NCI-H2171 (cell line): ENCODE measurements around the gene LIFR.

ENCODE experiments used
- DNase-seq: peaks from one replicate; lab custom pipeline; 2025; lab: John Stamatoyannopoulos, UW

Gene LIFR

DNA sequence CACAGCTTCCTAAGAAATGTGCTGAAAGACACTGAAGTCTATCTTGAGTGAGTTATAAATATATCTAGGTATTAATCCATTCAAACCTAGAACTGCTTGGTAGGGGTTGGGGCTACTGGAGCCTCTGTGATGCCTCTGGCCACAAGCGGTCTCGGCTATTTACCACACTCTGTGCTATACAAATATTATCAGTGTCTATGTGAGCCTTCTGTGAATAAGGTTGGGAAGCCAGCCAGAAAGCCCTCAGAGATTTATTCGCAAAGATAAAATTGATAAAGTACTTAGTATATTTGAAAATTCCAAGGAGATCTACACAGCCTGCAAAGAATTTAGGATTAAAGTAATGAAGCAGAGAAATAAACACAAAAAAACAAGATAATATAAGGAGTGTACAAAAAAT, 41.4 kb downstream of the LIFR start:
- DNase-seq = no peak

DNA sequence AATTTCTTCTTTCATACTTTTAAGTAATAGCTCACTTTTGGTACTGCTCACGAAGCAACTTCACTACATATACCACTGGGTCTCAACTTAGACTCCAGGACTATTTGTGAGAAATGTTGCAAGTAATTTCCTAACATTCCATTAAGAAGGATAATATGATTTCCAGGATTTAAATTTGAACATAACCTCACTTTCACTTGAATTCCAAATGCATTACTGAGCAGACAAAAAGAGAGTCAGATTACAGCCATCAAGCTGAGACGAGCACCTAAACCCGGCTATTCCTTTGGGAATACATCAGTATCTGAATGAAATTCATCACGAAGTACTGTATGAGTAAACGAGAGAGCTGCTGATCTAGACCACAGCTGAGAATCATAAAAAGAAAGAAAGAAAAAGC, 47.3 kb downstream of the LIFR start:
- DNase-seq = peak; percentile 64

DNA sequence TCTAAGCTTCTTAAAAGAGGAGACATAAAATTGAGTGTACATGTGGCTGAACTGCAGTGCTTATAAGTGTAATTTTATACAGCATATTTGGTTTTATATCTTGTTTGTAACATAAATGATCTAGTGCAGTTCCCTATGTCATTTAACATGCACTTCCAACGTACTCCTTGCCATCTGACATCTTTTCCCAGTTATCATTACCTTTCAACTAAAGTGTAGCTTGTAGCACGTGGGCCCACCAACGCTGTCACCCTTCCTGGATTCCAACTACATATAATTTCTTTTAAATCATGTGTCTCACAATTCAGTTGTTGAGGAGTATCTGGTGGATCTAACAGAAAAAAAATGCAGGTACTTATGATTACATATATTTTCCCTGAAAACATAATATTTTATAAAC, 50.1 kb downstream of the LIFR start:
- no peak for DNase-seq

DNA sequence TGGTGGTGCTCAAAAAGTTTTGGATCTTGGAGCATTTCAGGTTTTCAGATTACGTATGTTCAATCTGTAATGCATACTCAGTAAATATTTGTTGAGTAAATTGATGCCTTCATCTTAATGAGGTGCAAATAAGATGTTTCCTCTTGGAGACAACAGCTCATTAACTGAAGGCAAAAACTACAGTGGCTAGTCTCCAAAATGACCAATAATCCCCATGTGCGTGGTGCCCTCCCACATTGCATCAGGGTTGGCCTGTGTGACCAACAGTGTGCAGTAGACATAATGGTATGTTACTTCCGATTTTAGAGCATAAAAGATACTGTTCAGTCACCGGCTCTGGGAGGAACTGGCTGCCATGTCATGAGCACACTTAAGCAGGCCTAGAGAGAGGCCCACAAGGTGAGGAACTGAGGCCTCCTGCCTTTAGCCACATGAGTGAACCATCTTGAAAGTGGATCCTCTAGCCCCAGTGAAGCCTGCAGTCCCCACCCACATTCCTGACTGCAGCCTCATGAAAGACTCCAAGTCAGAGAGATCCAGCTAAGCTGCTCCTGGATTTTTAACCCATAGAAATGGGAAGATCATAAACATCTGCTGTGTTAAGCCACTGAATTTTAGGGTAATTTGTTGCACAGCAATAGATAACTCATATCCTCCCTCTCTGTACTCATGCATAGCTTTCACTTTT, 55.7 kb downstream of the LIFR start:
- DNase-seq = no peak

DNA sequence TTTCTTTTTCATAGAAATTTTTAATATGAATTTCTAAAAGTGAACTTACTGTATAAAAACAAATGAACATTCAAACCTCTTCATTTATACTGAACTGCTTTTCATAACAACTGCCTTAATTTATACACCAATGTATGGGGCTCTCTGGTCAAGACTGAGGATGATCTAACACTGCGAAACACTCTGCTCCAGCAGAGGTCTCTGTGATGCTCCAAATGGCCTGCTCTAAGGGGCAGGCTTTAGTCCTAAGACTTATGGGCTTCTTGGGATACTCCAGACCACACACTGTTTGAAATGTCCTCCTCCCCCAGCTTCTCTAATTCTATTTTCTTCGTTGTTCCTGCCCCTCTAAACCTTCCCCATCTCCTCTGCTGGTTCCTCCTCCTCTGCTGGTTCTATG, 58.5 kb downstream of the LIFR start:
- DNase-seq = no peak

DNA sequence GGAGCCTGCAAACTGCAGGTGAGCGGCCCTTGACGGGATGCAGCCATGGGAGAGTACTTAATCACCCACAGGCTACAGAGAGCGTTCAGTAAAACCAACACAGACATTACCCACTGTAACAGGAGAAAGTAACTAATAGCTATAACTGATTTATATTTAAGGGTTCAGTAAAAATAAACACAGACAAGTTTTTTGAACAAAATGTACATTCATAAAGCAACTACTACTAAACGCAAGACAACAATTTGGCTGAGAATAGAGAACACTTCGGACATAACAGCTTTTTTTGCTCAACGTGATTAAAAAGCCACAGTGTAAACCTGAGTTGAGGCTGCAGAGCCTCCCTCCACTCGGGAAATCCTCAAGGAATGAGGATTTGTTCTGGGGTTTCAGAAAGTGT, 61.7 kb downstream of the LIFR start:
- no peak for DNase-seq

DNA sequence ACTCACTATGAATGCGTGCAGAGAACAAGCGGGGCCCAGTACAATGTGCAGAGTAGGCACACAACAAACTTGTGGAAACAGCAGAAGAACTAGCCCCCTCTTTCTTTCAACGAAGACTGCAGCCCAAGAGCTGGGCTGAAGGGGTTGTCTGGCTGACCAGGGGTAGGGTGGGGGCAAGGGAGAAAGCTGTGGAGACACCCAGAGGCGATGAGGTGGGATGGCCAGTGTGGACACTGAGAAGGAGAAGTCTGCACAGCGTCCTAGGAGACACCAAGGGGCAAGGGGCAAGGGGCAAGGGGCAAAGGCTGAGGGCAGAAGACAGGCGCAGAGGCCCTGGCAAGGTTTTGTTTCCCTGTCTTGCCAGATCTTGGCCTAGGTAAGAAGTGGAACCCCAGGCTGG, 62.3 kb downstream of the LIFR start:
- no peak for DNase-seq

DNA sequence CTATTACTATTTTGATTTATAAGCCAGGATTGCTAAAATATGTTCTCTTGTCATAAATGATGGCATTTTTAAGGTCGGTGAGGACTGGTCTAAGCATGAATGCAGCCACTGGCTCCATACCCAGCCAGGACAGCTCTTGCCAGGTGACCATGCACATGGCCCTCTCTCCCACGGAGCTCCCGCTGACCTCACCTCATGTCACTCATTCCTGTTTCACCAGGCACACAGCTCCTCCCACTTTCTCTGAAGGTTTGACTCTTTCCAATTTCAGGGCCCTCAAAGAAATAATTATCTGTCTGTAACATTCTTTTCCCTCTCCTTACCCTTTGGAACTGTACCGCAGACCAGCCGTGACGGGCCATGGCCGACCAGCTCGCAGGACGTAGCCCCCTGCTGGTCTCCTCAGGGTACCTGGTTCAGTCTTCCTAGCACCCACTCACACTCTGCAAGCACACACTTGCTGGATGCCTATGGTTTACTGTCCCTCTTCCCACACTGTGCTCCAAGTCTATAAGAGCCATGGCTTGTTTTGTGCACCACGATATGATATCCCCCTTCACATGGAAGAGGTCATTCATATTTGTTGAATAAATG, 72.5 kb downstream of the LIFR start:
- no peak for DNase-seq

DNA sequence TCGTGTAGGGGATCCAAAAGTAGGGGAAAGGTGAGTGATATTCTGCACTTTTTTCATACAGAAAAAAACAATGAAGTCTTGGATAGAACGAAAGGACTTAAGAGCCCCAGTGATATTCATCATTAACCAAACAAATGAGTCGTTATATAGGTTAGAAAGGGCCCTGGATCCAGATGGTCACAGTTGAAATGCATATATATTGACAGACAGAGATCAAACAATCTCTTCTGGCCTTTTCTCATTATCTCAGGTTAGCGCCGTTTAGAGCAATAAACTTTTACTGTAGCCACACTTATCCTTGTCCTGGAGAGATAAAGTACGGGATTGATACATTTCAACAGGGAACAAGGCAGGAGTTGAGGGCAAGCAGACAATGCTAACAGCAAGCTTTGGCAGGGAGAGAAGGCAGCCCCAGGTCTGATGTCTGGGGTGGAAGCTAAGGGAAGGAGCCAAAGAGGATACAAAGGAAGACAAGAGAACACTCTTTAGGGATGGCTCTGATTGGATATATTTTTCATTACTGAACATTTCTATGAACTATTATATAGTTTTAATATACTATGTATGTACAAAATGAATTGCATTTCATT, 77.0 kb downstream of the LIFR start:
- no peak for DNase-seq

DNA sequence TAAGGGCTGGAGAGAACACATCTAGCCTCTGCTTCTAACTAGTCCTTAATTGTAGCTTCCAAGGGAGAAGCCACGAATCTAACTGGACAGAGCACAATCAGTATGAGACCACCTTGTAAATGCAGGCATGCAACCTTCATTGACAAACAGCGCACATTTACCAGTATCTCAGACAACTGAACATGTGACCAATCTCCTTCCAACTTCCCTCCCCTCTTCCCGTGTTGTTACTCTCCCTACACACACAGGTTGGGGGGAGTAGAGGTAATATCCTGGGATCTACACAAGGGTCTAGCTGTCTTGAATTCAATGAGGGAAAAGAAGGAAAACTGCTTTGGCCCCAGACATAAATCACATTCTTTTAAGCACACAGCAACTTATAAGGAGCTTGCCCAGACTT, 77.6 kb downstream of the LIFR start:
- no peak for DNase-seq

DNA sequence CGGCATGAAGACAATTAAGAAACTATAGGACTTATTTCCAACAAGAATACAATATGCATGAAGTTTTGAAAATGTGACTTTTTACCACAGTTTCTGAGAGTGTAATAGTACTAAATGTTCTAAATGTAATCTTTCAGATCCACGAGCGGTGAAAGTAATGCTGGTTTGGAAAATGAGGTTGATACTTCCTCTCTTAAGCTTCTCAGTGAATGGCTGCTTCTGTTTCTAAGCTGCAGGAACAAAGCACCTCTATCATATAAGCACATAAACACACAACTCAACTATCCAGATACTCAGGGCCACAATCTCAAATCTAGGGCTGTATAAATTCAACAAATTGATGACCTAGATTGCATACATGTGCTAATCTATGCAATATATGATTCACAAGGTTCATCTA, 78.3 kb downstream of the LIFR start:
- no peak for DNase-seq

DNA sequence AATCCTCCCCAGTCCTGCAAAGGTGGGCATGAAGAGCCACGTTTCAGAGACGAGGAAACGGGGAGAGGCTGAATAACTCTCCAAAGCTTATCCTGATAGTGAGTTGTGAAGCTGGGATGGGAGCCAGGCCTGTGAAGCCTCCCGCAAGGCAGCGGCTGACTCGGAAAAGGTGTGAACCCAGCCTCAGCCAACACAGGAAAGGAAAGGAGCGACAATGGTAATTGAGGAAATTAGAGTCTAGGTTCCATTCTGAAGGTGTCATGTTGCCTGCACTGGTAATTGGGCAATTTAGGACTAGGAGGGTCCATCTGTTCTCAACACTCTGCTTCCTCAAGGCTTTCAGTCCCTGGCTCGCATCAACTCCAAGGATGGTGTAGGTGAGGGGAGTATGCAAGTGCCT, 83.4 kb downstream of the LIFR start:
- peak; percentile 91 for DNase-seq

DNA sequence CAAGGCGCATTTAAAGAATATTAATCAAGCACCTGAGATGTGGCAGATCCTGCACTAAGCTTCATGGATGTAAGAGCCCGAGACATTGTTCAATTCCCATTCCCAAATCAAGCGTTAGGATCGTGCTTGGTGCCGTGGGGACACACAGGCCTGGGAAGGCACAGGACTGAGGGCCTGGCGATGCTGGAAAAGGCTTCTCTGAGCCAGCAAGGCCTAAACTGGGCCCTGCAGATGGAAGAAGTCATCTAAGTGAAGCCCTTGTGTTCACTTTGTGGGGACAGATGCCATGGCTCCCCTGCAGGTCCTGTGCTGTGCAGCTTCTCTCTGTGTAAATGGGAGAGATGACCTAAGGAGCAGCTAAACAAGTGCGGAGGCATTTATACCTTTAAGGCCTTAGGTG, 83.9 kb downstream of the LIFR start:
- no peak for DNase-seq

DNA sequence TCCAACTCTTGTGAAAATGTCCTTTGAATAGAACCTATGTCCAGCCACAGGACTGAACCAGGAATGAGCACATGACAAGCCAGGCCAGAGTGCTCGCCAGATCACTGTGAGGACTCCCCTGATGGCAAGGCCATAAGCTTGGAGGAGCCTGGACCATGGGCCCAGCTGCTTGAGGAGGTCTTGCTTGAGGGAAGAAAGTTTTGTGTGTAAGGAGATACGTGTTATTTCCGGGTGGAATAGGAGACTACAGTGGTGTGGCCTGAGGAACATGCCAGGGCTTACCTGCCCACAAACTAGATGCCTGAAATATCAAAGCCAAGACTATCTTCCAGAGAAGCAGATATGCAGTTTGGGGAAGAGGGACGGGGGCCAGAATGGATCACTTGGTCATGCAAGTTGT, 84.7 kb downstream of the LIFR start:
- no peak for DNase-seq

DNA sequence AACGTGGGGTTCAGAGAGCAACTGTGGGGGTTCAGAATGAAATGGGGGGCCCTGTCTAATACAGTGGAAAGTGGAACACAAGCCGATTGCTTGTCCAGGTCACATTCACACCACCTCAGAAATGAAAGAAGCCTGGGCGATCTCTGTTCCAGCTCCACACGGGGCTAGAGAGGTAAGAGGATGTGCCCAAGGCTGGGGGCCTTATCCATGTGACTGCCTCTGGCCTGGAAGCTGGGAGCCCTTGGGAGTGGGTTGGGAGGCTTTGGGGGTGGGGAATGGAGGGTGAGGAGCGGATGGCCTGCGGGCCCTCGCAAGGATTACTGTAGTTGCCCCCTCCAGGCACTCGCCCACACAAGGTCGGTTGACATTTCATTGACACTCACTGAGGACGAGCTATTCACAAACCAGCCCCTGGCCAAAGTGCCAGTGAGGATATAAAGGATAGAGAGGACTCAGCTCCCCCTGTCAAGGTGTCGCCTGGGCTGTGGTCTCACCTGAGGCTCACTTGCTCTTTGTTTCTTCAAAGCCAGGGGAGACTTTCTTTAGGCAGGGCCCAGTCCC, 86.7 kb downstream of the LIFR start:
- no peak for DNase-seq

DNA sequence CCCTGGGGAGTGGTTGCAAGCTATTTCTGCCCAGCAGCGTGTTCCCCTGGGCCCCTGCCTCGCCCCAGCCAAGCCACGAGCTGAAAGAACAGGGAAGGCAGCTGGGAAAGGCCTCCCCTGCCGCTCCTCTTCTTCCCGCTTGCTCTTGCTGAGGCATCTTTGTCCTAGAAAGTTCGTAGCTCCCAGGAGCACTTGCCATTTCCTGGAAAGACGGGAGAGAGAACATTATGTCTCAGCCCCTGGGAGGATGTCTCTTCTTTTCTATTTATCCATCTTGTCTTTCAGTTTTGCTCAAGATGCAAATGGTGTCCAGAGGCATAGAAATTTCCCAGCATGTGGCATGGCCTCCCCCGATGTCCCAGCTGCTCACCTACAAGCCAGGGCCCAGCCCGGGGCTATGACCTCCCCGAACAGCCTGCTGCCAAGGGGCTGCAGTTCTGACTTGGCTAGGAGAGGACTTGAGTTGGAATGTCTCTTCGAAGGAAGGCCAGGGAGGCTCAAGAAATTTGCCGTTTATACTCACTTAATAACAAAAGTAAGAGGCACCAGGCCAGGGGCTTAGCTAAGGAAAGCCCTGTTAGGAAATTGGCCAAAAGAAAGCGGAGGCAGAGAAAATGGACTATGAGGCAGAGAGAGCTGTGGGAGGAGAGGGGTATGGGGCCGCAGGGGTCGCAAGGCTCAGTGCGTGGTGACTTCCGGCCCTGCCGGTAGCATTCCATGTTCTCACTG, 87.3 kb downstream of the LIFR start:
- no peak for DNase-seq

DNA sequence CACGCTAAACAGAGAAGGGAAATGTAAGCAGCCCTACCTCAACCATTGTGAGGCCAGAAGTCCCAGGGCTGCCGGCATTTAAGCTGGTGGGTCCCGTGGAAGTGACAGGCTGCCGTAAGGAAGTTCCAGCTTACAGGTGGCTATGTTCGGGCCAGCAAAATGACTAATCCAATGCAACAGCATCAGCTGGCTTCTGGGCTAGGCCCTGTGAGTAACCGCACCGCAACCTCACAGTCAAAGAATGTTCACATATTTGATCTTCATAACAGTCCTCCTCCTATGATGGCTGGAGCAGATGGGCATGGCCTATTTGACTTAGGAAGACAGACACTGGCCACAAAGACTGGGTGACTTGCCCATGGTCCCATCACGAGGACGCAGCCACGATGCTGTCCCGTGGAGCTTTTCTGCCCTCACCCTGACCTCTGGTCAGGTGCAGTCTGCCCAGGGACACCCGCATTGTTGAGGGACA, 88.2 kb downstream of the LIFR start:
- no peak for DNase-seq

DNA sequence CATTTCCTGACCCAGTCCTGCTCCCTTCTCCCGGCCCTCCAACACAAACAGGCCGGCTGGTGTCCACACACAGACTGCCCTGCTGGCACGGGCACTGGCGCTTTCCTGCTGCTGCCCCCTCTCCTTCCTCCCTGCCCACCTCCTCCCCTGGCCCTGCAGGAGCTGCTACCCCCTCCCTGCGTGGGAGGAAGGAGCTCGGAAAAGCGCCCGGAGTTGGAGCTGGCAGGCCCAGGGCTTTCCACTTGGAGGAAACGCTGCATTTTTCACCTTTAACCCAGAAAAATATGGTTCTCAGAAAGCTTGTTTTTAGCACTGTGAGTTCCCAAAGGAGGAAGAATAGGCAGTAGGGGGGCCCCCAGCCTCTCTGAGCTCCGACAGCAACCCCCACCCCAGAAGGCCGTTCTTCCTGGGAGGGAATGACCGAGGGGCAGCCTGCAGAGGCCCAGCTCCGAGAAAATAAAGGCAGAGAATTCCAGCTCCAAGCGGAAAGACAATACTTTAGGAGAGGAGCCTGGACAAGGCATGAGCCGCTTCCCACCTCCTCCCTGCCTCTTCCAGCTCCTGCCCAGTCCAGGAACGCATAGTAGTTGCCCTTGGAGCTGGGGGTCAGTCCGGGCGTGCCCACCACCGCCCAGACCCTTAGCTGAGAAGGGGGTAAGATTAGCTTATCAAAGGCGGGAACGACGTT, 88.9 kb downstream of the LIFR start:
- no peak for DNase-seq

DNA sequence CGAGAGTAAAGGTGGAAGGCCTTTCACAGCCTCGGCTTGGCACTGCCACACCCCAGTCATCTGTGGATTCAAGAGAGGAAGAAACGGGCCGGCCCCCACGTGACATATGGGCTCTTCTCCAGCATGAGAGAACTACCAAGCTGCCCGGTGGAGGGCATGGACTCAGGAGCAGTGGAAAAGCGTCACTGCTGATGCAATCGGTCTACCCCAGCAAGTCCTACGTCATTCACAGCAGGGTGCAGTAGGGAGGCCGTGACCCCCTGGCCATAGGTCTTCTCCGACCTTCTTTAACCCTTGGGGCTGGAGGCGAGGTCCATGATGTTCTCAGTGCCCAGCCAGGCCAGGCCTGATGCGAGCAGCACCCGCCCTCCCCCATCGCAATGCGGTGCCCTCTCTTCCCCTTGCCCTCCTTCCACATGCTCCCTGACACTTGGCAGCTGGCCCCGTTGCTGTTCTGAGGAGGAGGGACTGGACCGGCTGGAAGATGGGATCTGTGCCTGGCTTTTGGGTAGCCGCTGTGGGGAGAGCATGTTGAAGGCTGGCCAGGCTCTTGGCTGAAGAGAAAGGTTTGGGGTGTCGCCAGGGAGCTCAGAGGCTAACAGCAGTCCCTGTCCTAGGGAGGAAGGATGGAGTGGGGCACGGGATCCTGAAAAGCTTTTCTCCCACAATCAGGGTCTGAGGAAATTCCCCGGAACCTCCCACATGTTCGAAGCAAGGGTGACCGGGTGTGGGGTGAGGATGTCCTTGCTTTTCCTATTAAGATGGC, 89.8 kb downstream of the LIFR start:
- DNase-seq = no peak

DNA sequence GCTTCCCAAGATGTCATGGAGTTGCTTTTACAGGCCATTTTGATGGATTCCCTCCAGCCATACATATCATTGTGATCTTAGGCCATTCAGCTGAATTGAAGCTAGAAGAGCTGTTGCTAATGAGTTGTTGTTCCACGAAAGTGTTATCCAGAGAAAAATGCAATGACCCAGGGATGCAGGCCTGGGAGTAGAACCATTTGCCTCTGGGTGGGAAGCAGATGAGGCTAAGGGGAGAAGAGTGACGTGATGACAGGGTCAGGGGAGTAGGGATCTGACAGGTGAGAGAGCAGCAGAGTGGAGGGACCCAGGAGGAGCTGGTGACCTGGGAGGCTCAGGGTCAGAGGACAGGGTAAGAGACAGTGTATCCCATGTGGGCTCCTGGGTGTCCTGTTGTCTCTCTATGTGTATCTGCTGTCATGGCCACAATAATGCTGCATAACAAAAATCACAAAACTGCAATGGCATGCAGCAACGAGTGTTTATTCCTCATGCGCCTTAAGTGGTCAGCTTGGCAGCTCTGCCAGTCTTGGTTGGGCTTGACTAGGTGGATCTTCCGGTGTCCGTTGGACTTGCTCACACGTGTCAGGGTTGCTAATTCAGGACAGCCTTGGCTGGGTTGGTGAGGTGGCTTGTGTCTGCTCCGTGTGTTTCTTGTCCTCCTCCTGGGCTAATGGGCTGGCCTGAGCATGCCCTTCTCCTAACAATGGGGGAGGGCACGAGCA, 90.6 kb downstream of the LIFR start:
- no peak for DNase-seq

DNA sequence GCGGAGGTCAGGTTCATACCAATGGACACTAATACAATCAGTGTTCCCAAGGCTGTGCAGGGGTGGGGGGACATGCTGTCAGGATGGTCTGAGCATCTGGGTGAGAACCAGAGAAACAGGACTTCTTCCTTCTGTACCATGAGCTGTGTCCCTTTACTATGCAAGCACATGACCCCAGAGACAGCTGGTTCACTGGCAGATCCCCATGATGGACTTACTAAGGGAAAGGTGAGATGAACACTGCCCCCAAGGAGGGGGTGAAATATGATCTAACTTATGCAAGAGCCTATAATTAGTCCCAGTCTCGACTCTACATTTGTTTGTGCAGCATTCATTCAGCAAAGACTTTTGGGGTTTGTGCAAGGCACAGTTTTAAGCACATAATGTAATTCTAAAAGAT, 91.4 kb downstream of the LIFR start:
- DNase-seq = peak; percentile 39
